Right lobe of liver (tissue), 4 donors: ENCODE data around the gene PPM1L.

Experiments used
- CTCF ChIP-seq, 4 donors: fragments of 200-600 bp in 3 of 4; fragments of 450-650 bp in 1 of 4; IDR thresholded peaks; one replicate each; pipeline versions ENCODE4 v1.5.1 to v1.8.0; 2016 to 2022; ENCODE audit warnings: antibody characterized with exemption in 4 of 4, mild to moderate bottlenecking in 2 of 4
- POLR2A ChIP-seq: fragments of 450-650 bp; IDR thresholded peaks from one replicate; pipeline ENCODE4 v1.6.1; 2017; ENCODE audit warnings: antibody characterized with exemption, mild to moderate bottlenecking
- donor health status: DM: no; HTN: no; CAD: no.
- donor health status: DM: no; HTN: no; CAD: no.
- donor health status: DM: no; HTN: yes; CAD: no.

- TF ChIP-seq CTCF (IDR thresholded peaks at IDR 0.05) (no peak), POLR2A (no peak)
These were observed 64.0 kb downstream of the PPM1L start for GRCh38 chr3:160820022-160820421.
